ENCODE data around the gene LATS2. TPM values are rescaled to one million over a fixed set of nuclear protein-coding genes. Genes with fewer than 3 reads are reported as not detected.

LATS2 gene
- total RNA-seq, 4 donors from 2014 or later, result 13.2 to 27.6 (median 21.1) TPM

DNA sequence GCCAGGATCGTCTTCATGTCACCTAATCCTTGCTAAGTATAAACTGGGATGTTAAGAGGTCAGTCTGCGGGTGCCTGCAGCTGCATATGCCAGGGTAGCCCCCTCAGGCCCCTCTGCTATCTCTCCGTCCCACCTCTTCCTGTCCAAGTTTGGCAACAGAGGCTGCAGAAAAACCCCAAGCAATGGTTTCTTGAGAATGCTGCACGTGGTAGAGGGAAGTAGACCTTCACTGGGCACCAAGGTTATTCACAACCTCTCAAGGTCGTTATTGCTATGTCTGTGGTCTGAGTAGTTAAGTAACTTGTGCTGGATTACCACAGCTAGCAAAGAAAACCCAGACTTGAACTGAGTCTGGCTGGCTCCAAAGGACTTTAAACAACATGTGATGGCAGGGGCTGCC lies 81.0 kb downstream of the LATS2 start:
- no peak for DNase-seq (ENCODE audit: low spot score in 2 of 2)

GRCh38 chr13:20977394-20977793 lies 84.0 kb downstream of the LATS2 start:
- 92 to 97% methylated on average over 2 of the region's 2 CpGs for WGBS, 2 donors
- no peak overlapping the region for H3K4me3 ChIP-seq (ENCODE audit: low read depth, poor library complexity, severe bottlenecking)
- DNase-seq (ENCODE audit: low spot score in 2 of 2), result no peak
- intact Hi-C loops (cut with DNase I; ENCODE audit: low total_unique reads), result no loop called here
- TF ChIP-seq POLR2A (IDR thresholded peaks at IDR 0.05), result no peak
- TF ChIP-seq CTCF (IDR thresholded peaks at IDR 0.05), result no peak

More for the DNA sequence above, 81.0 kb downstream of the LATS2 start:
- TF ChIP-seq POLR2A (IDR thresholded peaks at IDR 0.05) (no peak), CTCF (IDR thresholded peaks at IDR 0.05) (no peak)
- WGBS, 2 donors, result 80 to 88% methylated on average over 5 of the region's 5 CpGs
- intact Hi-C loops (cut with DNase I; ENCODE audit: low total_unique reads), result no loop called here
- no peak overlapping the region for H3K4me3 ChIP-seq (ENCODE audit: low read depth, poor library complexity, severe bottlenecking)

DNA sequence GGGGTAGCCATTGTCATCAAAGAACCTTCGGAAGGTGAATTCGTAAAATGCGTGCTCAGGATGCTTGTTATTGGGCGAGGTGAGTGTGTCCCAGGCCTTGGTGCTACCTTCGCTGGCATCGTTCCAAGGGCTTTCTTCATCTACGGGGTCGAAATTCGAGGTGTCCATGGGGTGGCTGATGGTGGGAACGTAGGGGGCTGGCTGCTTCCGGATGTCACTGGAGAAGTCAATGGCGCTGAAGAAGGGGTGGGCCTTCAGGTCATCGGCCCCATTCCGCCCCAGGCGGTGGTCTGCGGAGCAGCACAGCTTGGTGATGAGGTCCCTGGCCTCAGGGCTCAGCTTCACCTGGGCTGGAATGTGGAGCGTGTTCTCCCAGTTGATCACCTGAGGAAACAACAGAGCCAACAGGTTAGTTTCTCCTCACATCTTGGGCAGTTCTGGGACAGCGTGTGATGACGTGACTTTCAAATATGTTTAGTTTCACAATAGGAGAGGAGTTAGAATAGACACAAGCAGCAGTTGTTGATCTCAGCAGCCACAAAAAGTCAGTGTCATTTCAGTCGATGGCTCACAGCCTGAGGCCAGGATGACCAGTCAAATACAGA lies 86.3 kb downstream of the LATS2 start:
- WGBS, 2 donors, result 94% methylated on average over 20 of the region's 20 CpGs
- intact Hi-C loops (cut with DNase I; ENCODE audit: low total_unique reads), result no loop called here

GRCh38 chr13:20973886-20974425 lies 87.4 kb downstream of the LATS2 start:
- H3K4me3 ChIP-seq (ENCODE audit: low read depth, poor library complexity, severe bottlenecking), result no peak overlapping the region
- intact Hi-C loops (cut with DNase I; ENCODE audit: low total_unique reads), result no loop called here
- WGBS, 2 donors, result 87 to 89% methylated on average over 8 of the region's 8 CpGs
- TF ChIP-seq CTCF (IDR thresholded peaks at IDR 0.05), result no peak
- TF ChIP-seq POLR2A (IDR thresholded peaks at IDR 0.05), result no peak
- DNase-seq (ENCODE audit: low spot score in 2 of 2), result no peak

More for the DNA sequence above, 86.3 kb downstream of the LATS2 start:
- peak in 1 of 2 donors; percentile 53 for DNase-seq (ENCODE audit: low spot score in 2 of 2)
- TF ChIP-seq CTCF (IDR thresholded peaks at IDR 0.05) (no peak), POLR2A (IDR thresholded peaks at IDR 0.05) (no peak)
- H3K4me3 ChIP-seq (ENCODE audit: low read depth, poor library complexity, severe bottlenecking), result no peak overlapping the region

GRCh38 chr13:20972731-20973130 lies 88.7 kb downstream of the LATS2 start:
- no peak overlapping the region for H3K4me3 ChIP-seq (ENCODE audit: low read depth, poor library complexity, severe bottlenecking)
- intact Hi-C loops (cut with DNase I; ENCODE audit: low total_unique reads), result no loop called here
- no peak for TF ChIP-seq POLR2A (IDR thresholded peaks at IDR 0.05)
- no peak for TF ChIP-seq CTCF (IDR thresholded peaks at IDR 0.05)
- DNase-seq (ENCODE audit: low spot score in 2 of 2), result no peak
- 96 to 97% methylated on average over 2 of the region's 2 CpGs for WGBS, 2 donors

GRCh38 chr13:20969182-20969581 lies 92.2 kb downstream of the LATS2 start:
- no peak for DNase-seq (ENCODE audit: low spot score in 2 of 2)
- intact Hi-C loops (cut with DNase I; ENCODE audit: low total_unique reads), result no loop called here
- no peak overlapping the region for H3K4me3 ChIP-seq (ENCODE audit: low read depth, poor library complexity, severe bottlenecking)
- no peak for TF ChIP-seq CTCF (IDR thresholded peaks at IDR 0.05)
- no peak for TF ChIP-seq POLR2A (IDR thresholded peaks at IDR 0.05)
- 67 to 74% methylated on average over 1 of the region's 1 CpG for WGBS, 2 donors
